A549 (cell line): ENCODE measurements around the gene ACOX1.

Experiments used
- ESRRA ChIP-seq: fragments of 150-350 bp; IDR thresholded peaks from 2 replicates; pipeline ENCODE4 v1.6.1; 2014; ENCODE audit warnings: mild to moderate bottlenecking, low read length, borderline replicate concordance
- POLR2A ChIP-seq: IDR thresholded peaks from 2 replicates; pipeline ENCODE4 v1.6.1; 2012; ENCODE audit warnings: mild to moderate bottlenecking, low read length
- TF ChIP-seq, protein P1 (sequence below): IDR thresholded peaks from 2 replicates; pipeline ENCODE4 v1.6.1; 2012
- TF ChIP-seq, protein P2 (sequence below): fragments of >200 bp; sonication (Bioruptor Twin); formaldehyde crosslinking; IDR thresholded peaks from 3 replicates; pipeline ENCODE4 v1.5.1; 2016

DNA sequence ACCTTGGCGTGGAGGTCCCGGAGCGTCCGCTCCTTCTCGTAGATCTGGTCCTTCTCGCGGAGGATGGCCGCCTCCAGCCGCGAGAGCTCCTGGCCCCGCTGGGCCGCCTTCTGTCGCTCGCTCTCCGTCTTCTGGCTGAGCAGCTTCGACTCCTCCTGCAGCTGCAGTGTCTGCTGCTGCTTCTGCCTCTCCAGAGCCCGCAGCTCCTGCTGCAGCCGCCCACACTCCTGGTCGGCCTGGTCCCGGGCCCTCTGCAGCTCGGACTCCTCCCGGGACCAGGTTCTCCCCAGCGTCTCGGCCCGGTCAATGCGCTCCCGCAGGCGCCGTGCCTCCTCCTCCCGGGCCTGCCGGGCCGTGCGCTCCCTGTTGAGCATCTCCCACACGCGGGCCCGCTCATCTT, 29.2 kb upstream of the ACOX1 start:
- TF ChIP-seq, protein P1, sequence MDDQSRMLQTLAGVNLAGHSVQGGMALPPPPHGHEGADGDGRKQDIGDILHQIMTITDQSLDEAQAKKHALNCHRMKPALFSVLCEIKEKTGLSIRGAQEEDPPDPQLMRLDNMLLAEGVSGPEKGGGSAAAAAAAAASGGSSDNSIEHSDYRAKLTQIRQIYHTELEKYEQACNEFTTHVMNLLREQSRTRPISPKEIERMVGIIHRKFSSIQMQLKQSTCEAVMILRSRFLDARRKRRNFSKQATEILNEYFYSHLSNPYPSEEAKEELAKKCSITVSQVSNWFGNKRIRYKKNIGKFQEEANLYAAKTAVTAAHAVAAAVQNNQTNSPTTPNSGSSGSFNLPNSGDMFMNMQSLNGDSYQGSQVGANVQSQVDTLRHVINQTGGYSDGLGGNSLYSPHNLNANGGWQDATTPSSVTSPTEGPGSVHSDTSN, result no peak
- TF ChIP-seq POLR2A (no peak), ESRRA (no peak)
- TF ChIP-seq, protein P2, sequence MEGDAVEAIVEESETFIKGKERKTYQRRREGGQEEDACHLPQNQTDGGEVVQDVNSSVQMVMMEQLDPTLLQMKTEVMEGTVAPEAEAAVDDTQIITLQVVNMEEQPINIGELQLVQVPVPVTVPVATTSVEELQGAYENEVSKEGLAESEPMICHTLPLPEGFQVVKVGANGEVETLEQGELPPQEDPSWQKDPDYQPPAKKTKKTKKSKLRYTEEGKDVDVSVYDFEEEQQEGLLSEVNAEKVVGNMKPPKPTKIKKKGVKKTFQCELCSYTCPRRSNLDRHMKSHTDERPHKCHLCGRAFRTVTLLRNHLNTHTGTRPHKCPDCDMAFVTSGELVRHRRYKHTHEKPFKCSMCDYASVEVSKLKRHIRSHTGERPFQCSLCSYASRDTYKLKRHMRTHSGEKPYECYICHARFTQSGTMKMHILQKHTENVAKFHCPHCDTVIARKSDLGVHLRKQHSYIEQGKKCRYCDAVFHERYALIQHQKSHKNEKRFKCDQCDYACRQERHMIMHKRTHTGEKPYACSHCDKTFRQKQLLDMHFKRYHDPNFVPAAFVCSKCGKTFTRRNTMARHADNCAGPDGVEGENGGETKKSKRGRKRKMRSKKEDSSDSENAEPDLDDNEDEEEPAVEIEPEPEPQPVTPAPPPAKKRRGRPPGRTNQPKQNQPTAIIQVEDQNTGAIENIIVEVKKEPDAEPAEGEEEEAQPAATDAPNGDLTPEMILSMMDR, result no peak
